ENCODE data around the gene RASA3. TPM values are rescaled to one million over a fixed set of nuclear protein-coding genes. Genes with fewer than 3 reads are reported as not detected.

Gene RASA3
- total RNA-seq, 1 experiment from 2014 or later = 22.3 TPM

- TF ChIP-seq TP53 (CRISPR knock-in tag; IDR thresholded peaks at IDR 0.05) (no peak), ZNF512 (CRISPR knock-in tag; IDR thresholded peaks at IDR 0.05; ENCODE audit: borderline replicate concordance) (no peak), IRF1 (CRISPR knock-in tag; IDR thresholded peaks at IDR 0.05) (no peak), NFE2L1 (CRISPR knock-in tag; IDR thresholded peaks at IDR 0.05) (no peak), ATF6 (CRISPR knock-in tag; IDR thresholded peaks at IDR 0.05) (no peak), ZNF138 (CRISPR knock-in tag; conservative IDR thresholded peaks at IDR 0.05) (no peak), MXD4 (CRISPR knock-in tag; IDR thresholded peaks at IDR 0.05; ENCODE audit: borderline replicate concordance) (no peak)
- POLR2A ChIA-PET = no interaction called here
- CTCF ChIA-PET = interaction anchor here (0.6 to 2.2 kb wide), 15 partner anchors 9 to 496 kb away, joined by 3 to 10 read pairs (median 3); no protein-coding TSS in a partner anchor
- Mint-ChIP-seq H3K9me3 (no peaks in the 10 kb centered on the region), H3K36me3 (peaks cover 2% of the 10 kb centered on the region; the same call in 1 of the 2 replicates), H3K4me1 (no peaks in the 10 kb centered on the region), H3K27ac (peak overlapping the region; percentile 51; the same call in 1 of the 2 replicates), H3K4me3 (no peak overlapping the region), H3K27me3 (ENCODE audit: low read depth) (no peaks in the 10 kb centered on the region)
- ATAC-seq = no peak
- no peak for DNase-seq (ENCODE audit: low spot score)
These were observed 115.9 kb downstream of the RASA3 start for GRCh38 chr13:114016321-114017027.

- Mint-ChIP-seq H3K9me3 (no peaks in the 10 kb centered on the region), H3K4me1 (no peaks in the 10 kb centered on the region), H3K36me3 (peaks cover 2% of the 10 kb centered on the region), H3K27ac (no peak overlapping the region), H3K4me3 (no peak overlapping the region), H3K27me3 (ENCODE audit: low read depth) (no peaks in the 10 kb centered on the region)
- POLR2A ChIA-PET = no interaction called here
- ATAC-seq (no peak), DNase-seq (ENCODE audit: low spot score) (no peak)
- CTCF ChIA-PET = interaction anchor here (1.1 to 2.2 kb wide), 4 partner anchors 9 to 94 kb away, joined by 3 to 8 read pairs (median 4); no protein-coding TSS in a partner anchor
- TF ChIP-seq ZNF121 (CRISPR knock-in tag; IDR thresholded peaks at IDR 0.05) (no peak), ZNF532 (CRISPR knock-in tag; IDR thresholded peaks at IDR 0.05; ENCODE audit: borderline replicate concordance) (no peak), ZBTB43 (CRISPR knock-in tag; IDR thresholded peaks at IDR 0.05) (no peak), STAT6 (CRISPR knock-in tag; conservative IDR thresholded peaks at IDR 0.05; ENCODE audit: low read depth) (no peak), TEAD1 (CRISPR knock-in tag; IDR thresholded peaks at IDR 0.05) (no peak), IRF1 (CRISPR knock-in tag; IDR thresholded peaks at IDR 0.05) (no peak), TP53 (CRISPR knock-in tag; IDR thresholded peaks at IDR 0.05) (no peak), SP1 (CRISPR knock-in tag; conservative IDR thresholded peaks at IDR 0.05) (no peak), GTF2I (CRISPR knock-in tag; conservative IDR thresholded peaks at IDR 0.05) (no peak), ZBTB21 (CRISPR knock-in tag; IDR thresholded peaks at IDR 0.05; ENCODE audit: borderline replicate concordance) (no peak), ZNF512 (CRISPR knock-in tag; IDR thresholded peaks at IDR 0.05; ENCODE audit: borderline replicate concordance) (no peak), TEAD4 (CRISPR knock-in tag; IDR thresholded peaks at IDR 0.05) (no peak), GABPB1 (CRISPR knock-in tag; IDR thresholded peaks at IDR 0.05) (no peak)
These were observed 116.5 kb downstream of the RASA3 start for GRCh38 chr13:114015969-114016295.
